ENCODE measurements around the gene RELL1.
A peak's percentile ranks its signal among the peaks of the same experiment; 100 is the strongest.
"Not testable (repeated sequence)": the region's sequence is repeated elsewhere in the genome, so short reads cannot be mapped to it uniquely, and the experiment has no call there.

Gene RELL1

DNA sequence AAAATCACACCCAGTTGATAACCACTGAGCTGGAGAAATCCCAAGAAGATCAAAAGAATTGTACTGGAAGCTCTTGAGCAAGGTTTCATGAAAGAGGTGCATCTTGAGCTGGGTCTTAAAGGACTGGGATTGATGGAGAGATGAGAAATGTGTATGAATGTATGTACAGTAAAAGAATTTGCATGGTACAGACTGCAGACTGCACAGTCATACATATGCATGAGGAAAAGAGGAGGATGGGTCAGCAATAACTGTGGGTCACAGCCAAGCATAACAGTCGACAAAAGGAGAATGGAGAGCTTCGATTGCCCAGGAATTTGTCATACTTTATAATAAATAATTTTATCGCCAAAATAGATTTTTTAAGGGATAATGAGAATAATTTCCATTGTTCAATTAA is 4.8 kb upstream of the RELL1 start:
- DNase-seq = no peak

DNA sequence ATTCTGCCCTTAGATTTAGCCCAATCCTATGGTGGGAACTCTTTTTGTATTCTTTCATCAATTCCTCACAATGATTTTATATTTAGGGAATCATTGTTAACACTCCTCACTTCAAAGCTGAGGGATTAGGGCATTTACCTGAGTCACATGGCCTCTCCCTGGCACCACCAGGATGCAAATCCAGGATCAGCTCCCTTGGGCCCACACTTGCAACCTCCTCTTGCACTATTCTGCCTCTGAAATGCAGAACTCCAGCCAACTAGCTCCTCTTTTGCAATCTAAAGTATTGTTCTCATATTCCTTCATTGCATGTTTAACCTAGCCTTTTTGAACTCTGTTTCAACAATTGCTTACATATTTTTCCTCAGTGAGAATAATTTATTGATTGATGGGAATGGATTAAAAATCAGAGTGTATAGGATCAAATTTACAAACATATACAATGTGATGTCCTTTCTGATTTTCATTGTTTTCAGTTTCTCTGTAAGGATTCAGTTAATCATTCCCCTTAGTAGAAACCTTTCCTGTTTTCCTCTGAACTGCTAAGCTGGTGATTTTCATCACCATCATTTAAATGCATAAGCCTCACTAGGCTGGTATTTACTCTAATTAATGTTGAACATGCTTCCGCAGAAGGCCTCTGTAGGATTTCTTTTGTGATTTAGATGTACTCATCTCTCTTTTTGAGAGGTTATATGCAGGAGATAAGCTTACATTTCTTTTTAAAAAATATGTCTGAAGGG is 3.3 kb upstream of the RELL1 start:
- DNase-seq = no peak

DNA sequence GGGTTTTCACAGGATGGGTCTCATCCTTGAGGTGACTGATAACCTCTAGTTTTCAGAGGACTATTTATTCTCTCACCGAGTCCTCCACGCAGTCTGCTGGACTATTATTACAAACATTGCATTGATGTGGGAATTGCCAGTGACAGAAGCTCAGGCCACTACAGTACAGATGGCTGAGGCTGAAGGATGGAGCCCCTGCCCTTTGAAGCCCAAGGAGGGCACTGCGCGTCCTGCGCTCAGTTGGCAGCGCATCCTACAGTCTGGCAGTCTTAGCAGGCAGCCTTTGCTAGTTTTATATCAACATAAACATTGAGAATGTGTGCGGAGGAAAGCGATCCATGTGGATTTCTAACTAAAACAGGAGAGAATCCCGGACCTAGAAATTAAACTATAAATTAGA is 1.5 kb upstream of the RELL1 start:
- no peak for DNase-seq

DNA sequence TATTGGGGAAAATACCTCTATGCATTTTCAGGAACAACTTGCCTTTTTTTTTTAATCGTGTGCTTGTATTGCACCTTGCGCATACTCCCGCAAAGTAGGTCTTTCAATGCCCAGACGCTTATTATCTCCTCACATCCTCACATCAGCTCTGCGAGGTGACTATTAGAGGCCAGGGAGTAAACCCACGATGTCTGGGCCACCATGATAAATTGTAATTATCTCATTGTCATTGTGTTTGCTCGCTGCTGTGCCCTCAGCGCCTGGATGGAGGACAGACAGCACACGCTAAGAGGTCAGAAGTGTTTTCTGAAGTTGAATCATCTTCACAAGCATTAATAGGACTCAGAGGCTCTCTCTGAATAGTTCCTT is 1.0 kb upstream of the RELL1 start:
- DNase-seq = no peak

DNA sequence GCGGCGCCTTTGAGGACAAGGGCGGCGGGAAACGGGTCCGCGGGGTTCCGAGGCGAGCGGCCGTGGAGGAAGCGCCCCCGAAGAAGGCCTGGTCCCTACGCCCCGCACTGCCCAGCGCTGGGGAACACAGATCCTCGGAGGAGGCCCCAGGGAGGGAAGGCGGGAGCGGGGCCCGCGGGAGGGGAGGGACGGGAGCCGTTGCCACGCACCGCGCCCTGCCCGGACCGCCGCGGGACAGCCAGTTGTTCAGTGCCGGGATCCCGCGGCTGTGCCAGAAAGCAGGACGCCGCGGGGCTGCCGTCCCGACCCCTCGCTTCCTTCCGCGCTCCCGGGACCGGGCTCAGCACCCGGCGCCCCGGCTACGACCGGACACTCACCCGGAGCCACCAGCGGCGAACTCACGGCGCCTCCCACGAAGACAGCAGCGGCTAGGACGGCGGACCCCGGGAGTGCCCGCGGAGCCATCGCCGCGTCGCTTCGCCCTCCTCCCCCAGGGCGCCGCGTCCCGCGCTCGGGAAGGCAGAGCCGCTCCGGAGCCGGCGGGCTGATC is 278 bp downstream of the RELL1 start:
- peak; percentile 19 to 34 for DNase-seq

DNA sequence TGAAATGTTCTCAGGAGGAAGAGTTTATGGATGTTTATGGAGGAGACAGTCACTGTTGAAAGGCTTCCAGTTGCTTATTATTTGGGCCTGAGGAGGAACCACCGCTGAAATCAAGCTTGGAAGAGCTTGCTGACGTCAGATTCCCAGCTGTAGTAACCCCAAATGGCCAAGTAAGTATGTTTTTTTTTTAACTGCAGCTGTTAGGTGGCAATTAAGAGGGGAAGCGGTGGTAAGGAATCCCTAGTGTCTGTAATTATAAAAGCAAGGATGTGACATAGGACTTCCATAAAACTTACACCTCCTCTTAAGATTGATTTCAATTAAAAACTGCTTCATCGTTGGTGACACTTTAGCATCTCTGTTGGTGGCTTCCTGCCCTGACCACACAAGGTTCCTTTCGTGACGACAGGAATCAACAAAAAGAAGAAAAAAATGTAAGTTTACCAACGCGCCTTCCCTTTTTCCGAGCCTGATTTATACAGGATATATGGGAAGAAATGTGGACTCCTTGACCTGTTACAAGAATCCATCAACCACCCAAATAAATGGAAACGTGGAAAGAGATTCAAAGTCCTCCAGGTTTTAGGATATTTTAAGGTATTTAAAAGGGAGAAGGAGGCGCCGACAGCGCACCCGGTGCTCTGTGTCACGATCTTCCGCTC is 884 bp downstream of the RELL1 start:
- DNase-seq = peak in 1 of 2 donors; percentile 6

DNA sequence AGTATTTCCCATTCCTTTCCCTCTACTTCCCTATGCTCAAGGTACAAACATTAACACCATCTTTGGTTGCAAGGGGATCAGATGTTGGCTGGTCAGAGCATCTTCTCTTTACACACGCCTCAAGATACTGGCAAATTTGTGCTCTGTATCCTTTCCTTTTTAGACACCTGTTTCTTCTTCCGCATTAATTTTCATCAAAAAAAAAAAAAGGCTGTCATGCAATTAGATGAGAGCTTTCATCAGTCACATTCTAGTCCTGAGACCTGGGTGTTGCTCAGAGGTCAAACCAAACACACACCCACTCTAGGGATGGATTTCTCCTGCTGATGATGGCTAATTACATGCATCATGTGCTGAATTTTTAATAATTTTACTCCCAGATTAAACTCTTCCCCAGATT is 2.0 kb downstream of the RELL1 start:
- no peak for DNase-seq

DNA sequence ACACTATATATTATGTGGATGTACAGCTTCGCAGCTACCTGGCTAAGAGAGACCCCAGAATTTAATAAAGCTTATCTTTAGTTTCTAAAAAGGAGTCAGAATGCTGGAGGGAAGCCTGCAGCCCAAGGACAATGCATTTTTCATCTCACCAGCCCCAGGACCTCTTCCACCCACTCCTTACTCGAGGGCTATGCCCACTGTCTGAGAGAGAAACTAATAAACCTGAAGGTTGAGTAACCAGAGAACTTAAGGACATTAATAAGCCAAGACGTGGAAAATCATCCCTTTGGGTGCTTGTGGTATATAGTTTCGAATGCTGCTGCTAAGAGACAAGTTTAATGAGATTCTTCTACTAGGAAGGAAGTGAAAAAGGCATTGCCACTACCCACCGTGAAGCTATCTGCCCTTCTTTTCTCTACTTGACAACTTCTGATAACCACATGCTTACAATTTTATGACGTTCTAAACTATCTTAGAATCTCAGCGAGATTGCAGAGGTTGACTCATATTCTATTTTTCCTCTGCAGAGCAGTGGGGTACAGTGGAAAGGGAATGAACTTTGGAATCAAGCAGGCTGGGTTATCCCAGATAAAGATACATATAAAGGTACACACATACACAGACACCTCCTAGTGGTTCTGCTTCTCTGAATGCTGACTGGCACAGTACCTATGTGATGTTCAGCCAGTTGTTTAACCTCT is 3.3 kb downstream of the RELL1 start:
- no peak for DNase-seq

DNA sequence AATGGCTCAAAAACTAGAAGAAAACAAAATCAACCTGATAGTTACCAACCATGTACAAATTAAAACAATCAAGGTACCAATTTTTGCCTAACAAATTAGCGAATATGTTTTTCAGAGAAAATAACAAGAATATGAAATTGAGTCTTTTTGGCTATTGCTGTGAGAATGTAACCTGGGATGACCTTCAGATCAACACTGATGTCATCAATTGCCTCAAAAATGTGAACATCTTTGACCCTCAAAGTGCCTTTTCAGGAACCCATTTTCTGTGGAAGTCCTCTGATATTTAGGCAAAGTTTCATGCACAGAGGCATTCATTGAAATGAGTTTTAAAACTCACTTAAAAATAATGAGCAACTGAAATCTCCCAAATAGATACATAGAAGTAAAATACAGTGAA is 6.1 kb downstream of the RELL1 start:
- DNase-seq = no peak

DNA sequence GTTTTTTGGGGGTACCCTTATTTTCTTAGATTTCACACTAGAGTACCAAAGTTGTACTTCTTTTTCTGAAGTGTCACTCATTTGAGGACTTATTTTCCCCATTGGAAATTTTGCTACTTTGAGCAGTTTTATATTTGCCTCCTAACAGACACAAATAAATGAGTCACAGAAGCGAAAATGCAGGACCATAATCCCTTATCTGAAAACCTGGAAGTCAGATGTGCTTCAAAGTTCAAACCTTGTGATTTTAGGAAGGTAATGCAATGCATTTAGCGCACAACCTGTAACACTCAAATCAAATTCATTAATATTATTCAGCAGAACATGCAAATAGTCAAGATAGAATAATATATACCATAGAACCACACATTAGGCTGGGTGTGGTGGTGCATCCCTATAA is 6.9 kb downstream of the RELL1 start:
- DNase-seq = no peak

DNA sequence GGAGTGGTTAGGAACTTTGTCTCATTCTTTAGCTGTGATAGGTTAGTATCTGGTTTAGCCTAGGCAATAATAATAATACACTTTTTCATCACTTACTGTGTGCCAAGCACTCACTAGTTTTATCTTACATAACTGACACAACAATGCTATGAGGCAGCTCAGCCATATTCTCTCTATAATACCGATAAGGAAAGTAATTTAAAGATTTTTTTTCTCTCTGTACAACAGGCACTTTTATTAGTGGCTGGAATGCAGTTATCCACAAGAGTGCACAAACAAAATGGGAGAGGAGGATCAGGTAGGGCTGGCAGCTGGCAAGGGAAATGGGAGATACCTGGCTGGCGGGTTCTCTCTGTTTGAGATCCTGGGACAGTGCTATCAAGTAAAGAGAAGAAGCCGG is 7.6 kb downstream of the RELL1 start:
- no peak for DNase-seq

DNA sequence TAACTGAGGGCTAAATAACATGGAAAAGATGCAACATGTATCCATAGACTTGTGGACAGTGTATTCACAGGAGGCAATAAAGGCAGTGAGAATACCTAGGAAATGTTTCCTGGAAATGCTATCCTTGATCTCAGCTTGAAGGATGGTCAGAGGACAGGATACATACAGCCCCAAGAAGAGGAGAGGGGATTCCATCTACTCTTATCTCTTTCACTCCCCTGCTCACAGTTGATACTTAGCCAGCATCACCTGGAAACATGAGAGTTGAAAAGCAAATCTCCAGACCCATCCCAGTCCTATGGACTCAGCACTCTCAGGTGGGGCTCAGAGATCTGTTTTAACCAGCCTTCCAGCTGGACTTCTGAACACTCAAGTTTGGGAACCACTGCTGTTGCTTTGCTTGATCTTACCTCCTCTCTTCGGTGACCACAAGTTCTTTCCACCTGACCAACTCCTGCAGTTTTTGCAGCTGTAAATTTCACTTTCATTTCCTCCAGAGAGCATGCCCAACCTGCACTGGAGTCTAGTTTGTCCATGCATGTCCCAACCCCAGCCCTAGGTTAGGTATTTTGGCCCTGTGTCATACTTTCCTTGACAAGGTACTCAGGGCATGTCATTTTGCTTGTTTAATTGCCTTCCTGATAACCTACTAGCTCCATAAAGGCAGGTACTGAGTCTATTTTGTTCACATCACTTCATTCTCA is 10.4 kb downstream of the RELL1 start:
- DNase-seq = no peak

DNA sequence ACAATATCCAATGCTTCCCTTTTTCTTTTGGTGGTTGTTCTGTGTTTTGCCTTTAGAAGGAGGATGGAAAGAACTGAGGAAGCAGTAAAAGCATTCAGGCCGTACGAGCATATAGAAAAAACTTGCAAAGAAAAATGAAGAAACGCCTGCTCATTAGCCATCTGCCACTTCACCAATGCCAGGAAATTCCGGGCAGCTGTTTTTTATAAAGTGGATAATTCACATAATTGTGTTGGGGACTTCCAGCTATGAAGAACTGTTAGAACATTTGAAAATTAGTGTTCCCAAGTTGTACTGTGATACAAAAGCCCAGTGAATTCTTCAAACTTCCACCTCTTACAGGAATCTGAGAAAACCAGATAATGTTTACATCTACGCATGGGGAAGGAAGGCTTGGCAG is 11.7 kb downstream of the RELL1 start:
- DNase-seq = no peak

DNA sequence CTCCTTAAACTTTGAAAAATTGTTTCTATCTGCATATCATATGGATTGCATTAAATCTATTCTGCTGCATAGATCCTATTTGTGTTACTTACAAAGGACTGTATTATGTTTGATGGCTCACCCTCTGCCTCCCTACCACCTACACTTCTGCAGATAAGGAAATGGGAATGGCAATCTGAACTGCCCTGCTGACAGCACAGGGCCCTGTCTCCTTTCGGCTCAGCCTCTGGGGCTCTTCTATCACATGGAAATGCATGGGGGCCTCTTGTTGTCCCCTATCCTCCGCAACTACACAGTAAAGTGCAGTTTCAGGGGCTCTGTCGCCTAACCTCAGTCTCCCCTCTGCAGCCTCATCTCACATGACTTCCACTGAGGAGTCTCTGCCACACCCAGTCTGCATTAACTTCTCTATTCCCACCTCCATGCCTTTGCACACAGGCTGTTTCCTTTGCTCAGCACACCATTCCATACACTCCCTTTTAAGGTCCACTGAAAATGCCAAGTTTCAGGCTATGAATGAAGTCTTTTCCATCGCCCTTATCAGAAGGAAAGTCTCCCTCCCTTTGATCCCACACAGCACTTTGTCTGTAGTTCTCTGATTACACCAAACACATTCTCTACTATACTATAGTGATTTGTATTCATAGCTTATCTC is 12.5 kb downstream of the RELL1 start:
- DNase-seq = no peak

DNA sequence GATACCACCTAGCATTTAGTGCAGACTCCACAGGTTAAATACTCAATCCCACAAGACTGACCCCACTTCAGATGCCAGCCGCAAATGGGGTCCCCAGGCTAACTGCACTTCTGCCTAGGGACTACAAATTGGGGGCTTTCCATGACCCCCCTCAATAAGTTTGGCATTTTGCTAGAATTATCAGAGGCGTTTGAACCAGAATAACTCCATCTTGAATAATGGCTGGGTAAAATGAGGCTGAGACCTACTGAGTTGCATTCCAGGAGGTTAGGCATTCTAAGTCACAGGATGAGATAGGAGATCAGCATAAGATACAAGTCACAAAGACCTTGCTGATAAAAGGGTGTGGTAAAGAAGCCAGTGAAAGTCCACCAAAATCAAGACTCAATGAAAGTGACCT is 15.1 kb downstream of the RELL1 start:
- DNase-seq = no peak

DNA sequence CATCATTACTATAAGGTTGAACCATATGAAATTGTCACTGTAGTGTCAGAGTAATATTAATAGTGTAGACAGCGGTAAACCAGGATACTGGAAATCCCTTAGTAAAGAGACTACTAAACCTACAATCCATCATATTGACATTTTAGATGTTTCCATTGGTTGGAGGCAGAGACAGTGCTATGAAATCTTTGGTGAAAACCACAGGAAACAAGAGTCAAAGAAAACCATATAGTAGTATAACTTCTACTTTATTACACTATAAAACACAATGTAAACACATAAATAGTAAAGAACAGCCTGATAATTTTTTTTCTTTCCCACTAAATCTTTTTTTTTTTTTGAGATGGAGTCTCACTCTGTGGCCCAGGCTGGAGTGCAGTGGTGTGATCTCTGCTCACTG is 15.9 kb downstream of the RELL1 start:
- DNase-seq = no peak

DNA sequence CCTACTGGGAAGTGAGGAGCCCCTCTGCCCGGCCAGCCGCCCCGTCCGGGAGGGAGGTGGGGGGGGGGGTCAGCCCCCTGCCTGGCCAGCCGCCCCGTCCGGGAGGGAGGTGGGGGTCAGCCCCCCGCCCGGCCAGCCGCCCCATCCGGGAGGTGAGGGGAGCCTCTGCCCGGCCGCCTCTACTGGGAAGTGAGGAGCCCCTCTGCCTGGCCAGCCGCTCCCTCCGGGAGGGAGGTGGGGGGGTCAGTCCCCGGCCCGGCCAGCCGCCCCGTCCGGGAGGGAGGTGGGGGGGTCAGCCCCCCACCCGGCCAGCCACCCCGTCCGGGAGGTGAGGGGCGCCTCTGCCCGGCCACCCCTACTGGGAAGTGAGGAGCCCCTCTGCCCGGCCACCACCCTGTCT is 17.1 kb downstream of the RELL1 start:
- not testable (repeated sequence) for DNase-seq

DNA sequence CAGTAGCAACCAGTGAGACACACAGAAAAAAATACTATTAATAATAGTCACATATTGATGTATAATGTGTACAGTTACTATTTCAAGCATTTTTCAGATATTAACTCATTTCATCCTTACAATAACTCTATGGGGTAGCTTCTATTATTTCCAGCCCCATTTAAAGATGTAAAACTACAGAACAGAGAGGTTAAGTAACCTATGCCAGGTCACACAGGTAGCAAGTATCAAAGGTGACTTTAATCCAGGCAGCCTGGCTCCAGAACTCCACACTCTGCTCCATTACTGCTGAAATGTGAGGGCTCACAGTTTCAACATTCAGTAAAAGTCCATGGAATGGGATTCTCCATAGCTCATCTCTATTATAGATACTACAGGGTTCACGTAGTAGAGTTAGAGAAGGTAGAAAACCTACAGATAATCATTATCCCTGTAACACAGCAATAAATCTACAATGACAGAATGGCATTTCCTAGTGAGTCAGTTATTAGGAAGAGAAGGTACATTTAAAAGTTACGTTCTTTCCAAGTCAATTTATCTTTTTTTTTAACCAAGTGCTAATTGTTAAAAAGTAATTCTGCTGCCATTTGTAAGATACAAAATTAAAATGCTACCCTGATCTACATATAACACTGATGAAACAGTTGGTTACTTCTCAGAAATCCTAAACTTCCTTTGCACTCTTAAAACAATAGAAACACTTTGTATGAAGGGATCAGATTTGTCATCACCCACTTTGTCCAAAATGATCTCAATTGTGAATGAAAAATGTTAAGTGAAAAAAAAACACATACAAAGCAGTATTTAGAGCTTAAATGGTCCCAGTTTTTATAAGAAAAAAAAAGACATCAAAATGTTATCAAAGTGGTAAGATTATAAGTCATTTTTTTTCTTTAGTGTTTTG is 18.7 kb downstream of the RELL1 start:
- DNase-seq = no peak

DNA sequence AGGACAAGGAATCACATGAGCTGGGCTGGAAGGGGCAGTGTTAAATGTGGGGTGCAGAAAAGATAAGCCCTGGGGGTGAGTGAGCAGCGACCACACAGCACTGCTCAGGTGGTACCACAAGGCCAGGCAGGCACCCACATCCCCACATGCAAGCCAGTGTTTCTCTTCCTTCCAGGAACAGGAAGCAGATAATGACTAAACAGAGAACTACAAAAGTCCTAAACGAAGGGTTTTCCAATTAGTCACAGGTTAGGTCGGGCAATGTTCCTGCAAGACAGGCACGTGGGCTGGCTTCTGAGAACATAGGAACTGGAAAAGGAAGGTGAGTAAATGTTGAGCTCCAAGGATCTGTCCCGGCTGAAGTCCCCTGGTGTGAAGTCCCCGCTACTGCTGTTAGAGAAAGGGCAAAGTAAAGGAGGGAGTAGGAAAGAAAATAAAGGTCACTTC is 19.5 kb downstream of the RELL1 start:
- no peak for DNase-seq

DNA sequence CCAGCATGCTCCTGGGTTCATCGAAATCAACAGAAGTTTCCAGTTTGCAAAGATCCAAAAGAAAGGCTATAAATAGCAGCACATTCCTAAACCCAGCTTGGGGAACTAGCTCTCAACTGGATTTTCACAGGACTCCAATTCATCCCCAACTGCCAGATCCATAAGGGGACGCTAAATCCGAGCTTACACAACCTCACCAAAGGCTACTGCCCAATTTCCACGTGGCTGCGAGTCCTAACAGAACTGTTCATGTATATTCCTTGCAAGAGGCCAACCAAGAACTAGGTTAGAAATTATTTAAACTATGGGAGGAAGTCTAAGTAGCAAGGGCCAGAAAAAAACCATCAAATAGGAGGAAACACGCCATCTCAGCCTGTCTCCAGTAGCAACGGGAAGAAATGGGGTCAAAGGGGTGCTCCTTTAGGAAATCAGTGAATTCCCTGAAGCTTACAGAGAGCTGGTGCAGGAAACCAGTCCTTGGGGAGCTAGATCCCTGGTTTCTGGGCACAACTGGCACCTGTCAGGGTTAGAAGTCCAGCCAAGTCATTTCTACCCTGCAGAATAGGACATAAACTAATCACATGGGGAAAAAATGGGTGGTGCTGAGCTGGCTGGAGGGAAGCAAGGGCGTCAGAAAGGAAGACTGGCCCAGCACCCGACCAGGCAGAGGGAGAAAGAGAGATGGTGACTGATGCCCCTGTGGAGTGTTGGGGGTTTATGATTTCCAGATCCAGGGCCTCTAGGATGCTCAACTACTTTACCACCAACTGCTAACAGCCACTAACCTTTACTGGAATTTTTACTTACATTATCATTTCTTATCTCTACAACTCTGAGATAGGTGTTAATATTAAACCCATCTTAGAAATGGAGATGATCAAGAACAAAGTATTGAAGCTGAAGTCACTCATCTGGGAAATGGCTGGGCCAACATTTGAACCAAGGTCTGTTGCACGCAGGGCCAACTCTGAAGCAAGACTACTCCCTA is 20.5 kb downstream of the RELL1 start:
- no peak for DNase-seq
